ENCODE data around the gene CTAG1A.
"Not testable (repeated sequence)": the region's sequence is repeated elsewhere in the genome, so short reads cannot be mapped to it uniquely, and the experiment has no call there.

DNA sequence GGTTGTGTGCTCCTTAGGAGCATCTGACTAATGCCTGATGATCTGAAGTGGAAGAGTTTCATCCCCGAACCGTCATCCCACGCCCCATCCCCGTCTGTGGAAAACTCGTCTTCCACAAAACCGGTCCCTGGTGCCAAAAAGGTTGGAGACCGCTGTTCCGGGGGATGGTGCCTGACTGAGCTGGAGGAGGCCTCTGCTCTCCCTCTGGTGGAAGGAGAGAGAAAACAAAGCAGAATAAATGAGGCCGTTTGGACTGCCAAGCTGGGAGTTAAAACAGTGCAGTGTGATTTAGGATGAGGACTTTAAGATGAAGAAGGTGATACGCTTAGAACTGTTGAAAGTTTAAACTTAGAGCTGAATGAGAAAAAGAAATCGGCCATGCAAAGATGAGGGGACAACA is 48.7 kb downstream of the CTAG1A start:
- TF ChIP-seq POLR2AphosphoS5 (IDR thresholded peaks at IDR 0.05; ENCODE audit: borderline replicate concordance, low read depth, low read length); EZH2 (IDR thresholded peaks at IDR 0.05): not testable (repeated sequence)

Data from SK-N-MC (cell line).